ENCODE data around the gene KIF6.

- no peak for TF ChIP-seq CTCF (IDR thresholded peaks at IDR 0.05)
- no peak for TF ChIP-seq POLR2A (IDR thresholded peaks at IDR 0.05)
These were observed 228.8 kb downstream of the KIF6 start for GRCh38 chr6:39496456-39496855.
